ENCODE measurements around the gene CA6.
"Not testable (repeated sequence)": the region's sequence is repeated elsewhere in the genome, so short reads cannot be mapped to it uniquely, and the experiment has no call there.

The CA6 gene

GRCh38 chr1:8945568-8945967 lies at the start of gene CA6:
CA6 (plus strand) TSS chr1:8945868; CDS start chr1:8945887, 19 bp downstream.
- no peak for DNase-seq

GRCh38 chr1:8896775-8897174 lies 48.9 kb upstream of the CA6 start:
- DNase-seq: not testable (repeated sequence)

GRCh38 chr1:8897505-8897904 lies 48.2 kb upstream of the CA6 start:
- DNase-seq: not testable (repeated sequence)

- DNase-seq: not testable (repeated sequence)
Measured at GRCh38 chr1:8898418-8898817, 47.2 kb upstream of the CA6 start.

- DNase-seq: no peak
Measured at GRCh38 chr1:8899046-8899445, 46.6 kb upstream of the CA6 start.

- DNase-seq: not testable (repeated sequence)
Measured at GRCh38 chr1:8900684-8901083, 45.0 kb upstream of the CA6 start.

GRCh38 chr1:8902765-8903164 lies 42.9 kb upstream of the CA6 start:
- no peak for DNase-seq

GRCh38 chr1:8903410-8903809 lies 42.3 kb upstream of the CA6 start:
- DNase-seq: no peak

- DNase-seq: no peak
Measured at GRCh38 chr1:8903908-8904650, 41.6 kb upstream of the CA6 start.

- DNase-seq: no peak
Measured at GRCh38 chr1:8905582-8906191, 40.0 kb upstream of the CA6 start.

- no peak for DNase-seq
Measured at GRCh38 chr1:8908388-8909151, 37.1 kb upstream of the CA6 start.

- no peak for DNase-seq
Measured at GRCh38 chr1:8910331-8910730, 35.3 kb upstream of the CA6 start.

GRCh38 chr1:8910914-8911313 lies 34.8 kb upstream of the CA6 start:
- no peak for DNase-seq

GRCh38 chr1:8911416-8912309 lies 34.0 kb upstream of the CA6 start:
- DNase-seq: no peak

- no peak for DNase-seq
Measured at GRCh38 chr1:8913457-8913856, 32.2 kb upstream of the CA6 start.

GRCh38 chr1:8914466-8914865 lies 31.2 kb upstream of the CA6 start:
- DNase-seq: no peak

GRCh38 chr1:8915446-8915845 lies 30.2 kb upstream of the CA6 start:
- peak; percentile 55 to 80 for DNase-seq

- not testable (repeated sequence) for DNase-seq
Measured at GRCh38 chr1:8917536-8917935, 28.1 kb upstream of the CA6 start.

- no peak for DNase-seq
Measured at GRCh38 chr1:8922962-8923361, 22.7 kb upstream of the CA6 start.

- no peak for DNase-seq
Measured at GRCh38 chr1:8925406-8925805, 20.3 kb upstream of the CA6 start.

GRCh38 chr1:8925960-8926359 lies 19.7 kb upstream of the CA6 start:
- no peak for DNase-seq
